GM23338 (cell line): ENCODE results near the gene L1CAM. TPM values are rescaled to one million over a fixed set of nuclear protein-coding genes. Genes with fewer than 3 reads are reported as not detected.

ENCODE experiments used
- ATAC-seq: fragments of 200-7000 bp; cut with Tn5 transposase; 3 replicates; pipeline ENCODE4 v1.9.1; 2020
- DNase-seq: peaks from one replicate; pipeline ENCODE4 v3.0.0-alpha.2; 2015; ENCODE audit warnings: low spot score
- H2AFZ ChIP-seq: fragments of 200-600 bp; sonication (generic); 2 replicates; pipeline ENCODE4 v1.8.0; 2016; ENCODE audit warnings: antibody characterized with exemption, mild to moderate bottlenecking, moderate library complexity
- H3F3A ChIP-seq: fragments of 200-600 bp; sonication (generic); replicated peaks from 2 replicates; pipeline ENCODE4 v1.8.0; 2017; ENCODE audit warnings: antibody characterized with exemption, mixed run types, low read depth
- H3K27ac ChIP-seq: fragments of 200-600 bp; sonication (generic); 2 replicates; pipeline ENCODE4 v1.6.1; 2016; ENCODE audit warnings: low read depth
- H3K27me3 ChIP-seq: fragments of 200-600 bp; sonication (generic); 2 replicates; pipeline ENCODE4 v1.8.0; 2016; ENCODE audit warnings: mild to moderate bottlenecking, mixed run types, moderate library complexity; ENCODE audit not compliant: insufficient read depth
- H3K36me3 ChIP-seq: fragments of 200-600 bp; sonication (generic); 2 replicates; pipeline ENCODE4 v1.8.0; 2016; ENCODE audit warnings: mild to moderate bottlenecking; ENCODE audit not compliant: insufficient read depth
- H3K4me1 ChIP-seq: fragments of 200-600 bp; sonication (generic); 2 replicates; pipeline ENCODE4 v1.8.0; 2016; ENCODE audit warnings: mild to moderate bottlenecking, moderate library complexity; ENCODE audit not compliant: insufficient read depth
- H3K4me2 ChIP-seq: fragments of 200-600 bp; sonication (generic); 2 replicates; pipeline ENCODE4 v1.7.1; 2017; ENCODE audit warnings: mixed run types
- H3K4me3 ChIP-seq: fragments of 200-600 bp; sonication (generic); 2 replicates; pipeline ENCODE4 v1.6.1; 2016; ENCODE audit warnings: mixed run types
- H3K79me2 ChIP-seq: fragments of 200-600 bp; sonication (generic); replicated peaks from 2 replicates; pipeline ENCODE4 v1.8.0; 2017; ENCODE audit warnings: mild to moderate bottlenecking; ENCODE audit not compliant: insufficient read depth
- H3K9me2 ChIP-seq: fragments of 200-600 bp; sonication (generic); 2 replicates; pipeline ENCODE4 v1.8.0; 2017; ENCODE audit not compliant: insufficient read depth
- H4K20me1 ChIP-seq: fragments of 200-600 bp; sonication (generic); replicated peaks from 2 replicates; pipeline ENCODE4 v1.8.0; 2017; ENCODE audit warnings: mild to moderate bottlenecking; ENCODE audit not compliant: insufficient read depth
- H3K27ac Mint-ChIP-seq: 2 replicates; pipeline ENCODE4 v1.8.0; 2020; ENCODE audit warnings: inconsistent platforms, mild to moderate bottlenecking, moderate library complexity, mixed read lengths
- H3K27me3 Mint-ChIP-seq: 3 replicates; pipeline ENCODE4 v1.8.0; 2022; ENCODE audit warnings: low read depth, mild to moderate bottlenecking, moderate library complexity, mixed read lengths, inconsistent platforms; ENCODE audit not compliant: insufficient read depth, poor library complexity
- H3K36me3 Mint-ChIP-seq: 3 replicates; pipeline ENCODE4 v1.8.0; 2021; ENCODE audit warnings: low read depth, mild to moderate bottlenecking, inconsistent platforms, moderate library complexity, mixed read lengths
- H3K4me1 Mint-ChIP-seq: 3 replicates; pipeline ENCODE4 v1.8.0; 2020; ENCODE audit warnings: mild to moderate bottlenecking, inconsistent platforms, mixed read lengths
- H3K4me3 Mint-ChIP-seq: 3 replicates; pipeline ENCODE4 v1.8.0; 2021; ENCODE audit warnings: moderate library complexity, mild to moderate bottlenecking, inconsistent platforms, mixed read lengths
- H3K9me3 Mint-ChIP-seq: 3 replicates; pipeline ENCODE4 v1.8.0; 2020; ENCODE audit warnings: moderate library complexity, mild to moderate bottlenecking, inconsistent platforms, mixed read lengths
- CREB1 ChIP-seq: fragments of 250-450 bp; sonication (Bioruptor Pico); IDR thresholded peaks from 2 replicates; pipeline ENCODE4 v1.5.0; 2020; ENCODE audit warnings: low read depth, mild to moderate bottlenecking, moderate library complexity
- CTCF ChIP-seq, 2 experiments: fragments of 200-600 bp in 1 of 2; sonication (generic) in 1 of 2; conservative IDR thresholded peaks; 2 replicates each; pipeline versions ENCODE4 v1.5.1 to v1.6.1; 2016 to 2017; ENCODE audit warnings: antibody characterized with exemption in 2 of 2, low read depth in 2 of 2, mild to moderate bottlenecking in 2 of 2, moderate library complexity in 1 of 2
- ETS1 ChIP-seq: IDR thresholded peaks from 2 replicates; pipeline ENCODE4 v1.6.1; 2016; ENCODE audit warnings: antibody characterized with exemption
- EZH2 ChIP-seq: fragments of 200-600 bp; sonication (generic); IDR thresholded peaks from one replicate; pipeline ENCODE4 v1.8.0; 2017; ENCODE audit warnings: antibody characterized with exemption, mild to moderate bottlenecking, low read depth; ENCODE audit not compliant: unreplicated experiment
- EZH2phosphoT487 ChIP-seq: fragments of 200-600 bp; sonication (generic); IDR thresholded peaks from one replicate; pipeline ENCODE4 v1.8.1; 2018; ENCODE audit warnings: antibody characterized with exemption; ENCODE audit not compliant: unreplicated experiment
- JUNB ChIP-seq: IDR thresholded peaks from one replicate; pipeline ENCODE4 v1.6.1; 2016; ENCODE audit warnings: antibody characterized with exemption; ENCODE audit not compliant: unreplicated experiment
- NANOG ChIP-seq: IDR thresholded peaks from 2 replicates; pipeline ENCODE4 v1.6.1; 2016; ENCODE audit warnings: antibody characterized with exemption, borderline replicate concordance
- POLR2AphosphoS5 ChIP-seq: IDR thresholded peaks from 2 replicates; pipeline ENCODE4 v1.6.1; 2016; ENCODE audit warnings: antibody characterized with exemption, low read depth
- REST ChIP-seq: IDR thresholded peaks from one replicate; pipeline ENCODE4 v1.6.1; 2018; ENCODE audit warnings: antibody characterized with exemption; ENCODE audit not compliant: unreplicated experiment
- STAT1 ChIP-seq: IDR thresholded peaks from one replicate; pipeline ENCODE4 v1.6.1; 2016; ENCODE audit warnings: antibody characterized with exemption; ENCODE audit not compliant: unreplicated experiment
- ZNF114 ChIP-seq: fragments of 250-450 bp; sonication (Bioruptor Pico); IDR thresholded peaks from 2 replicates; pipeline ENCODE4 v1.5.0; 2020; ENCODE audit warnings: mild to moderate bottlenecking, moderate library complexity
- ZNF331 ChIP-seq: fragments of 250-450 bp; sonication (Bioruptor Pico); IDR thresholded peaks from 2 replicates; pipeline ENCODE4 v1.5.0; 2020; ENCODE audit warnings: low read depth, mild to moderate bottlenecking, moderate library complexity
- ZNF462 ChIP-seq: fragments of 250-450 bp; sonication (Bioruptor Pico); IDR thresholded peaks from 2 replicates; pipeline ENCODE4 v1.5.0; 2020; ENCODE audit warnings: mild to moderate bottlenecking, moderate library complexity
- polyA plus RNA-seq: library from polyadenylated mRNA; unstranded; fragments of >200 nt; fragmentation: Nextera tagmentation; extraction: Ambion mirVana; gene quantifications from 2 replicates; pipeline ENCODE4 v1.2.1, GENCODE V29; 2016
- total RNA-seq: library from RNA; depleted of rRNA; stranded (reverse); fragments of >200 nt; shearing (Covaris generic); gene quantifications from 2 replicates; pipeline ENCODE4 v1.2.3, GENCODE V29; 2014

L1CAM gene
- total and polyA plus RNA-seq, 2 experiments from 2014 or later: 7.4 to 29.2 TPM

GRCh38 chrX:153917869-153918268, 31.9 kb upstream of the L1CAM start (continued):
- TF ChIP-seq ETS1 (no peak), STAT1 (no peak), EZH2 (no peak)

GRCh38 chrX:153913701-153914100, 27.7 kb upstream of the L1CAM start:
- Histone ChIP-seq H3F3A (no peaks in the 10 kb centered on the region), H3K79me2 (no peaks in the 10 kb centered on the region), H4K20me1 (no peaks in the 10 kb centered on the region), H3K4me3 (no peak overlapping the region), H3K4me2 (no peak overlapping the region), H3K9me2 (no peaks in the 10 kb centered on the region), H3K27me3 (no peaks in the 10 kb centered on the region), H3K4me1 (no peaks in the 10 kb centered on the region), H3K36me3 (no peaks in the 10 kb centered on the region), H3K27ac (no peak overlapping the region), H2AFZ (no peak overlapping the region)
- H3K9me3 Mint-ChIP-seq: no peaks in the 10 kb centered on the region; the same call in 2 of the 3 replicates
- ATAC-seq: no peak
- H3K27me3 Mint-ChIP-seq: no peaks in the 10 kb centered on the region
- no peaks in the 10 kb centered on the region; the same call in 2 of the 3 replicates for H3K4me1 Mint-ChIP-seq
- peaks cover 27% of the 10 kb centered on the region for H3K36me3 Mint-ChIP-seq
- no peak overlapping the region for H3K27ac Mint-ChIP-seq
- H3K4me3 Mint-ChIP-seq: no peak overlapping the region
- no peak for DNase-seq
- no peak for TF ChIP-seq NANOG
- TF ChIP-seq STAT1: no peak
- no peak for TF ChIP-seq JUNB
- TF ChIP-seq REST: no peak
- no peak for TF ChIP-seq CREB1 (CRISPR knock-in tag)
- no peak for TF ChIP-seq POLR2AphosphoS5
- TF ChIP-seq CTCF (conservative IDR thresholded peaks at IDR 0.05; ENCODE audit: low read depth in 2 of 2): no peak
- no peak for TF ChIP-seq EZH2
- TF ChIP-seq ZNF462 (CRISPR knock-in tag): no peak
- TF ChIP-seq ZNF114 (CRISPR knock-in tag): no peak
- no peak for TF ChIP-seq EZH2phosphoT487
- no peak for TF ChIP-seq ZNF331 (CRISPR knock-in tag)
